GM18870 (cell line): ENCODE results near the gene CCDC74A.
"Not testable (repeated sequence)": the region's sequence is repeated elsewhere in the genome, so short reads cannot be mapped to it uniquely, and the experiment has no call there.

Experiments used
- ATAC-seq: cut with Tn5 transposase; IDR thresholded peaks from one replicate; pipeline ENCODE4 v1.9.1; 2021; ENCODE audit warnings: moderate library complexity; ENCODE audit not compliant: unreplicated experiment

Gene CCDC74A

DNA sequence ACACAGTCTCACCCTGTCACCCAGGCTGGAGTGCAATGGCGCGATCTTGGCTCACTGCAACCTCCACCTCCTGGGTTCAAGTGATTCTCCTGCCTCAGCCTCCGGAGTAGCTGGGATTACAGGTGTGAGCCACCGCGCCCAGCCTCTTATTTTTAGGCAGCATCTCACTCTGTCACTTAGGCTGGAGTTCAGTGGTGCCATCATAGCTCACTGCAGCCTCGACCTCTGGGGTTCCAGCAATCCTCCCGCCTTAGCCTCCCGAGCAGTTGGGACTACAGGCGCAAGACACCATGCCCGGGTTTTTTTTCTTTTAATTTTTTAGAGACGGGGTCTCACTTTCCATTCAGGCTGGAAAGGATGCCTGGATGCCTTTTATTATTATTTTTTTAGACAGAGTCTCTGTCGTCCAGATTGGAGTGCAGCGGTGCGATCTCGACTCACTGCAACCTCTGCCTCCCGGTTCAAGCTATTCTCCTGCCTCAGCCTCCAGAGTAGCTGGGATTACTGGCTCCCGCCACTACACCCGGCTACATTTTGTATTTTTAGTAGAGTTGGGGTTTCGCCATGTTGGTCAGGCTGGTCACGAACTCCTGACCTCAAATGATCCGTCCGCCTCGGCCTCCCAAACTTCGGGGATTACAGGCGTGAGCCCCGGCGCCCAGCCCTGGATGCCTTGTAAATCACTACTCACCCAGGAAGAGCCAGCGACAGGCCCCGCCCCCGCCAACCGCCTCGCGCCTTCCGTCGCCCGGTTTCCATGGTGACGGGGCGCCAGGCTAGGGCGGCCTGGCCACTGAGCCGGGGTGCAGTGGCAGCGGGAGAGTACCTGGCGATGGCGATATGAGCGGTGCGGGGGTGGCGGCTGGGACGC is at the start of gene CCDC74A:
TSS of gene CCDC74A (plus strand) at position 758 of the 871 bp plus-strand sequence. CDS start at position 841, 83 bp downstream.
- peak; percentile 80 for ATAC-seq

DNA sequence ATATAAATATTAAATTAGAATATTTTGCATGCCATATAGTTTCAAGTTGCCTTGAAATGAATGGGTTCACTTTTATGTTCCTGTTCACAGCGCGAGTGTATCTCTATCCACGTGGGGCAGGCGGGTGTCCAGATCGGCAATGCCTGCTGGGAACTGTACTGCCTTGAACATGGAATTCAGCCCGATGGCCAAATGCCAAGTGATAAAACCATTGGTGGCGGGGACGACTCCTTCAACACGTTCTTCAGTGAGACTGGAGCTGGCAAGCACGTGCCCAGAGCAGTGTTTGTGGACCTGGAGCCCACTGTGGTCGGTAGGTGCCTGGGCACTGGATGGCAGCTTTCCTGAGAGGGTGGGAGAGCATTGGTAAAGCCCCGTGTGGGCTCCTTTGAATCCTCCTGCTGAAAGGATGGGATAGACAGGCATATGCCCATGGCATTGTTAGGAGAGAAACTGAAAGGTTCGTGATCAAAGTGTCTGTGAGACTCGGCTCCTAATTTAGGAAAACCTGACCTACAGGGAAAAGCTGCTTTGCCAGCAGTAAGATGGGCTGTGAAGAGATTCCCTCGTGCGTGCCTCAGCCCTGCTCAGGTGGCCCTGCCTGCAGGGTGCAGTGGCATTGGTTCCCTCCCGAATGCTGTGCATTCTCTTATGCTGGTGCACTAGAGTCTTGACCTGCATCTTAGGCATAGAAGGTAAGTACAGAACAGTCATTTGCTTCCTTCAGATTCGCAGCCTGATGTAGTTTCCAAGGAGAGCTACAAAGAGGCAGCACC is 49.4 kb upstream of the CCDC74A start:
- not testable (repeated sequence) for ATAC-seq

DNA sequence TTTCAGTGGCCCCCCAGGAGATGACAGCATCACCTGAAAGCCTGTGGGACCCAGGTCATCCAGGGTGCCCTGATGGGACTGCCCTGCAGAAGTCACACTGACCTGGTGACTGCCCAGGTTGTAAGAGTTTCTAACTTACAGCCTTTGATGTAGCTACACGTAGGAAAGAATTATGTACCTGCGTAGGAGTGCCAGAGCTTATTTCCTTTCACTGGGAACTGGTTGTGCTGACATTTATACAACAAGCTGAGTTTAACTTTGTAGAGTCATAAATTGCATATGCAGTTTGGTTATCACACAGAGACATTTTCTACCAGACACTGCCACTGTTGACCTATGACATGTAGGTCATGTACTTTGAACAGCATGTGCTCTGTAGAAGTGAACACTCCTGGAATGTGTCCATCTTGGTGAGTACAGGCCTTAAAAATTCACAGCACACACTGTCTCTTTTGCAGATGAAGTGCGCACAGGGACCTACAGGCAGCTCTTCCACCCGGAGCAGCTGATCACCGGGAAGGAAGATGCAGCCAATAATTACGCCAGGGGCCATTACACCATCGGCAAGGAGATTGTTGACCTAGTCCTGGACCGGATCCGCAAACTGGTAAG is 48.7 kb upstream of the CCDC74A start:
- ATAC-seq: not testable (repeated sequence)

DNA sequence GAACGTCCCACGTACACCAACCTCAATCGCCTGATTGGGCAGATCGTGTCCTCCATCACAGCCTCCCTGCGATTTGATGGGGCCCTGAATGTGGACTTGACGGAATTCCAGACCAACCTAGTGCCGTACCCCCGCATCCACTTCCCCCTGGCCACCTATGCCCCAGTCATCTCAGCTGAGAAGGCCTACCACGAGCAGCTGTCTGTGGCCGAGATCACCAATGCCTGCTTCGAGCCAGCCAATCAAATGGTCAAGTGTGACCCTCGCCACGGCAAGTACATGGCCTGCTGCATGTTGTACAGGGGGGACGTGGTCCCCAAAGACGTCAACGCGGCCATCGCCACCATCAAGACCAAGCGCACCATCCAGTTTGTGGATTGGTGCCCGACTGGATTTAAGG is 47.3 kb upstream of the CCDC74A start:
- ATAC-seq: not testable (repeated sequence)

DNA sequence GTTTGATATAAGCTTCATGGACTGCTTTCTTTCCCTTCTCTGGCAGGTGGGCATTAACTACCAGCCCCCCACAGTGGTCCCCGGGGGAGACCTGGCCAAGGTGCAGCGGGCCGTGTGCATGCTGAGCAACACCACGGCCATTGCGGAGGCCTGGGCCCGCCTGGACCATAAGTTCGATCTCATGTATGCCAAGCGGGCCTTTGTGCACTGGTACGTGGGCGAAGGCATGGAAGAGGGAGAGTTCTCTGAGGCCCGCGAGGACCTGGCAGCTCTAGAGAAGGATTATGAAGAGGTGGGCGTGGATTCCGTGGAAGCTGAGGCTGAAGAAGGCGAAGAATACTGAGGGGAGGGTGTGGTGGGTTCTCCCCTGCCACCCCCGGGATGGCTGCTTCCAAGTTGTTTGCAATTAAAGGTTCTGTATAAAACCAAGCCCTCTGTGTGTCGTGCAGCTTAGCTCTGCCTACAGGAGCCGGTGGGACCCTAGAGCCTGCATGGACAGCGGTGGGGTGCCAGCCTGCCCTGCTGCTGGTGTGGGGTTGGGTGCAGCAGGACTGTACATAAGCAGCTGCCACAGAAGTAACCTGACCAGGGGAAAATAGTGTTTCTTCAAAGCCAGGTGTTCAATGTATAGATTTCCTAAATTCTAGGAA is 45.1 kb upstream of the CCDC74A start:
- not testable (repeated sequence) for ATAC-seq

DNA sequence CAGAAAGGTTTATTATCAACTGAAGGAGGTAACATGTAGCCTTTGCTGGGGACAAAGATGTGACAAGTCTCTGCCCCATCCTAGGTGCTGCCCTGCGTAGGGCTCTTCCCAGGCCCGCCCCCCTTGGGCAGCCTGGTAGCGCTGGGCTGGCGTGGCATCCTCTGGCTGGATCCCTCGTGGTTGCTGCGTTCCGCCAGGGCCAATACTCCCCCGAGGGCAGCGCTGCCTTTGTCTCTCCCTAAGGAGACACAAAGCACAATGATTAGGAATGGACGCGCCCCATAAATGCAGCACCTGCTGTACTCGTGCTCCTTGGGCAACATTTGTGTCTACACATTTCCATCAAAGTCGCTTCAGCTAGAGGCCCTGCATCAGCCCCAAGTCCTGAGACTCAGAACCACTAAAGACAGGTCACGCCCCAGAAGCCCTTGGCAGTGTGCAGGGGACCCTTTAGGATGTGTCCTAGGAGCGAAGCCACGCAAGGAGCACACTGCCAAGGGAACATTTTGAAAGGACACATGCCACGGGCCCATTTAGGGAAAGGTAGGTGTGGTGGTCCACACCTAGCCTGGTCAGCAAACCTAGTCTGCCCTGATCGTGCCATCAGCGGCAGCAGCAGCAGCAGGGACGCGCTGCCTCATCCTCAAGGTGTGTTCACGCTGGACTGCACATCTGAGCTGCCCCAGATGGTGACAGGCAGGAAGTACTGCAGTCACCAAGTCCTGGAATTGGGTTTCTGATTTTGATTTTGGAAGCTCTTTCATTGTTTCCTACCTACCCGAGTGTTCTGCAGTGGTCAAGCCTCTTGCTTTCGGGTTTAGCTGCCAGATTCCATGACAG is 43.5 kb upstream of the CCDC74A start:
- not testable (repeated sequence) for ATAC-seq

DNA sequence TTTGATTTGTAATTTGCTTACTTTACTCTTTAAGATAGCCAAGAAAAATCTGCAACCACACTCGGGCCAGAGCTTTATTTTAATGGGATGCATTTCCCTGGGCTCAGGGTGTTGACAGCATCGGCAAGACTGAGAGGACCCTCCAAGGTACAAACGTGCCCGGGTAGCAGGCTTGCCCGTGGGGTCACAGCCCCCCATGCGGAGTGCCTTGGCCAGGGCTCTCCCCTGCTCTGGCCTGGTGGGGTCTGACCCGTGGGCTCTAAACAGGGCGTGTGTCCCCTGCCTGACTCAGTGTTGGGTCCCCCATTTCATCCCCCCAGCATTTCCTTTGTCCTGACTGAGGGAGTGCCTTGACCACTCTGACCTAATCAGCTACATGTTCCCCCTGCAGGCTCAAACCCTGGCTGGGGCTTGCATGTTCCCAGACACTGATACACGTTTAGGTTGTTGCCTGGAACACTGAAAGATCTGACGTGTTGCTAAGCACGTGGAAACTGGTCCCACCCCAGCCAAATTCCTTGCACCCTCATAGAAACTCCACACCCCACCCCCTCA is 42.7 kb upstream of the CCDC74A start:
- not testable (repeated sequence) for ATAC-seq

DNA sequence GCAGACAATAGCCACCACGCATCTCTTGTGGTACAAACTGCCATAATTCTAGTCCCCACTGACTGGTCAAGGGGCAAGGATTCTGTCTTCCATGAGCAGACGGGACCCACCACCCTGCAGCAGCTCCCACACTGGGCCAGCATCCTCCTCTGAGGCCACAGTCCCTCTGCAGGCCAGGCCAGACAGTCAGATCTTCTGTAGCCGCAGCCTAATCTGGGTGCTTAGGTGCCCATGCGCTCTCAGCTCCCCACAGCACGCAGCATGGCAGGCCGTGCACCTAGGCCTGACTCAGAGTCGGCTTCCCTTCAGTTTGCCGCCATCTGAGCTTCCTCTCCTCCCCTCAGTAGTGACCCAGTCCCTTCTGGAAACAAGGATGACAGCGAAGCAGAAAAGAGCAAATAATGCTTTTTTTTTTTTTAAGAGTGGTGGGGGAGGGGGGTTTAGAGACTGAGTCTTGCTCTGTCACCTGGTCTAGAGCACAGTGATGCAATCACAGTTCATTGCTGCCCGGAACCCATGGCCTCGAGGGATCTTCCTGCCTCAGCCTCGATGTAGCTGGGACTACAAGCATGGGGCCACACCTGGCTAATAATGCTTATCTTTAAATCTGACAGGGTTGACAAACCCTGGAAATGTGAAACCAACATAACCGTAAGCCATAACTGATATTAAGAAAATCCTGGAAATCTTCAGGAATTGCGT is 41.3 kb upstream of the CCDC74A start:
- not testable (repeated sequence) for ATAC-seq

DNA sequence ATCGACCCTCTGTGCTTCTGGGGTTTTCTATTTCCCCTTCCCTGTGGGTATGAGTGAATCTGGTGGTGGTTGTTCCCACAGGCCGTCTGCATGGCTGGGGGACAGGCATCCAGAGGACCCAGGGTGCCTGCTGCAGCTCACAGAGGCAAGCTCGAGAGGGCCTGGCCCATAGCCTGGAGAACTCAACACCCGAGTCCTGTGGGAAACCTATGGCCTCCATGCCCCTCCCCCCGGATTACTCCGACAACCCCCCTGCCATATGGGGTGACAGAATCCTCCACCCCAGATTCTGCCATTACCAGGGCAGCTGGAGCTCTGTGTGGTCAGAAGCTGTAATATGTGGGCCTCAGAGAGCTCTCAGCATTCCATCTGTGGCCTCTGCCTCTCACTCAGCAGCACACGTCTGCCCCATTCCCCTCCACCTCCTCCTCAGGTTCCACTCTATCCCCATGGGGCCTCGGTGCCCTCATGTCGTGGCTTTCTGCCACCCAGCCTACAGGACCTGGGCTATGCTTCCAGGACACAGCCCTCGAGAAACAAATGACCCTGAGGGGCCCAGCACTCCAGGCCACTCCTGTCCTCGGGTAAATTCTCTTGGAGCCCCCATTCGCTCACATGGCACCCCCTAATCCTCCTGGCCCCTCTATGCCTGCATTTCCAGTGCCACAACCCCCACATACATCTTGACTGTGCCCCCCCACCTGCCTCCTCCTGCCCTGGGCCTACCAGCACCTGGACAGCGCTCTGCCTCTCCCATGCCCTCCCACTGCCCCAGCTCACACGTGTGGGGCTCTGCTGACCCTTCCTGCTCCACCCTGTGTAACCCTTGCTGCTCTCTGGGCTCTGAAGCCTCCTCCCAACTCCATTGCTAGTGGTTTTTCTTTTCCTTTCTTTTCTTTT is 39.1 kb upstream of the CCDC74A start:
- ATAC-seq: no peak

DNA sequence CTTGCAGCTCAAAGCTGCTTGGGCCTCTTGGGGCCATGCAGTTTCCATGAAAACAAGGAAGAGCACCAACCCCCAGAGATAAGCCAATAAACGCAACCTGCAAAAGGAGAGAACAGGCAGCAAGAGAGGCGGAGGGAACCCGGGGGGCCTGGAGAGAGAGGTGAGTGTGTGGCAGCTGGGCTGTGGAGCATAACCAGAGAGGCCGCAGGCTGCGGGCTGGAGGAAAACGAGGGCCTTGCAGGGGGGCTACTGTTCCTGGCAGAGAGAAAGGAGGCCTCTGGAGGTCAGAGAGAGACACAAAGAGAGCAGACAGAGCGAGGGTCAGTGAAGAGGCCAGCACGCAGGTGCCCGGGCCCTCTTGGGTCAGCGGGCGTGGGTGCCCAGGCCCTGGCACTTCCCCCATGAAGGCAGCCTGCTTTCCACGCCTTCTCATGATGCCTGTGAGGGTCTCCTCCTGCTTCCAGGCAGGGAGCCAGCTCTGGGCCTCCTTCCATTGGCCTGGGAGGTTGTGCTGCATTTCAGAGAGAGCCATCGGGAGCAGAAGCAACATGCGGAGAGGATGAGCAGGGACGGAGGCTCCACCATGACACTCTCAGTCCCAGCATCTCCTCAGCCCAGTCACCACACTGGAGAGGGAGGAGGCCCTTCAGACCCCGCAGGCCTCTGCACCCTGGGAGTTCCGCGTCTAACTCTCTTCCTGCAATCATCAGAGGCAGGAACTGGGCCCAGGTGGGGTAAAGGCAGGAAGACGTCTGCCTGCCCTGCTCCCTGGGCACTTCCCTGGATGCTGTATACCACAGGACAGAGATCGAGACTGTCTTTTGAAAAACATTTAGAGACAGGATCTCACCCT is 36.8 kb upstream of the CCDC74A start:
- not testable (repeated sequence) for ATAC-seq

DNA sequence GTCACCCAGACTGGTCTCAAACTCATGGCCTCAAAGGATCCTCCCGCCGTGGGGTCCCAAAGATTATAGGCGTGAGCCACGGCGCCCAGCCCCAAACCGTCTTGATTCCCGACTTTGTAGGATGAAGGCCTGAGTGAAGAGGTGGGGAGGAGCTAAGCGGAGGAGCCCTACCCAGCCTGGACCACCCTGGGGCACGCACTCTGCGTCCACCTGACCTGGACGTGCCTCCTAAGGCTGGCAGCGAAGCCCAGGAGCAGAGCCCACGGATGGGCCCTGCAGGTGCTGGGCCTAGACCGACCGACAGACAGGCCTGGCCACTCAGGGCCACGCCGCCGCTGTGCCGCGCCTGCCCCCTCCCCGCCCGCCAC is 36.2 kb upstream of the CCDC74A start:
- ATAC-seq: not testable (repeated sequence)

DNA sequence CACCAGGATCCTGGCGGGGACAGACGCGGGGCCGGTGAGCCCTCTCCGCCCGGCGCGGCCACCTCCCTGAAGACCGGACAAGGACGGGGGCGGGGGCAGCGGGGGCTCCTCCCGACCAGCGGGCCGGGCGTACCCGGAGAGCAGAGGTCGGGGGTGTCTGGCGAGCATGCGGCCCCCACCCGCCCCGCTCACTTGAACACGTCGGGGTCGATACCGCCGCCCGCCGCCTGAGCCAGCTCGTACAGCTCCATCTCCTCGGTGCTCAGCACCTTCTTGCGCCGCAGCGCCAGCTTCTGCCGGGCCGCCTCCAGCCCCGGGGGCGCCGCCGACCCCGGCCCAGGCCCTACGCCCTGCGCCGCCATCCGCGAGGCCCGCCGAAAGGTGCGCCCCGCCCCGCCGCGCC is 35.7 kb upstream of the CCDC74A start, which contains the start of gene MZT2A:
TSS of gene MZT2A (minus strand) at position 383 of the 403 bp plus-strand sequence. CDS start at position 362, 21 bp downstream.
- peak; percentile 22 for ATAC-seq

DNA sequence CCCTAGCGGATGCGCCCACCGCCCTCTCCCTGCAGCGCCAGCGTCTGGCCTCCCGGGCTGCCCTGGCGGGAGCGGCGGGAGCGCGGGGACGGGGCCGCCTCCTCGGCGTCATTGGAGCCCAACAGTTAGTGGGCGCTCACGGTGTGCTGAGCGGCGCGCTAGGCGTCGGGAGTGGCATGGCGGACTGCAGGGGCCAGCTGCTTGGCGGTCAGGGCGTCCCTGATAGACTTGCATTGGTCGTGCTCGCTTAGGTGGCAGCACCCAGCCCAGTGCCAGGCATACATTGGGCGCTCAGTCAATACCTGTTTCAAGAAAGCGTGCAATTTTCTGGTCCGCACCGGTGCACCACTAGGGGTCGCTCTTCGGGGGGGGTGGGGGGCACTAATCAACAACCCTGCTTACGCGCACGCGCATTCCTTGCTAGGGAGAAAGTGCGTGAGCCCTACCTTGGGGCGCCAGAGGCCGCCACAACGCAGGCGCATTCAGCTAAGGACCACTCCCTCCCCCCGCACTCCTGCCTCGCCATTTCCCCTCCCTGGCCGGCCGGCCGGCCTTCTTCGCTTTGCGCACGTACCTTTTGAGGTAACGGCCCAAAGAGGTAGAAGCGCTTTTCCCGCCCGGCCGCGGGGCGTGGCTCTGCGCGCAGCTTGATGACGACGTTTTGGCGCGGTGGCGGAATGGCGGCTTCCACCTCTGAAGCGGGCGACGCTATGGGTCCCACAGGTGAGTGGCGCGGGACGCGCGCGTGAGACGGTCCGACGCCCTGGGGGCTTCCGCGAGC is 35.1 kb upstream of the CCDC74A start:
- peak; percentile 58 for ATAC-seq

DNA sequence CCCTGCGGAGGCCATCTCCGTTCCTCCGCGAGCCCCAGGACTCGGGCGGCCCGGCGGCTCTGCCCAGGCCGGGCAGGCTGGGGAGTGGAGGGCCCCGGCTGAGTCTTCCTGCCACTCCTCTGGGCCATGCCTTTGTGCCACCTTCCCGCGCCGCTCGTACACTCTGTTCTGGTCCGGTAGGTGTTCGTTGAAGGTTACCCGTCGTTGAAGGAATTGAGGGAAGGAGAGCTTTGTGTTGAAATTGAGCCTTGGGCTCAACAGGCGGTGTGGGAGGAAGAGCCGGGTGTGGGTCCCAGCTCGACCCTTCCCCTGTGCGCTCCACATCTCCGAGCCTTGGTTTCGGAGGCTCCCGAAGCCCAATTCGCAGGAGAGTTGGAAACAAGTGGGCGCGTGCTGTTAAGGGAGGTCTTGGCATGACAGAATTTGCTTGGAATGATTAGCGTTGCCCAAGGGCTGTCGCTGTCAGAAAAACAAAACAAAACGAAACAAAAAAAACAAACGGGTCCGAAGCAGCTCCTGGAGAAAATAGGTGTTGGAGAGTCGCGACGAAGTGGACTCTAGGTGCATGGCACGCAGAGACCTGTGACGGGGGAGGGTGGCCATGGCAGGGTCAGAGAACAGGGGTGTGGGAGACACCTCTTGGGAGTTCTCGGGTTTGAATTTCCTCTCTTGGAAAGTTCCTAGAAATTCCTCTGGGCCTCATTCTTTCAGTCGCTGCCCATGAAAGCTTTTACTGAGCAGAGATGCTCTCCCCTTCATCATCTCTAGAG is 34.3 kb upstream of the CCDC74A start:
- peak; percentile 23 for ATAC-seq

DNA sequence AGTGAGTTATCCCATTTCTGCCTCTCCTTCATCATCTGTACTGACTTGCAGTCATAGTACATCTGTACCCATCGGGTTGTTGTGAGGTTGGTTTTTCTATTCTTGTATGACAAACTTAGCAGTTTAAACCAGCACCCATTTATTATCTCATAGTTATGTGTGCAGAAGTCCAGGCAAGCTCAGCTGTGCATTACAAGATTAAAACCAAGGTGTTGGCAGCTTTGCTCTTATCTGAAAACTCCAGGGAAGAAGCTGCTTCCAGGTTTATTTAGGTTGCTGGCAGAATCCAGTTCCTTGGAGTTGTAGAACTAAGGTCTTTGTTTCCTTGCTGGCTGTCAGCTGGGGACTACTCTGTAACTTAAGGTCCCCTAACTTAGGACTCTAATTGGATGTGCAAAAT is 32.2 kb upstream of the CCDC74A start:
- ATAC-seq: not testable (repeated sequence)
